ENCODE results near the gene RNF14. TPM values are rescaled to one million over a fixed set of nuclear protein-coding genes. Genes with fewer than 3 reads are reported as not detected.

Gene RNF14
- total RNA-seq, 1 experiment from 2014 or later, result 37.5 TPM

DNA sequence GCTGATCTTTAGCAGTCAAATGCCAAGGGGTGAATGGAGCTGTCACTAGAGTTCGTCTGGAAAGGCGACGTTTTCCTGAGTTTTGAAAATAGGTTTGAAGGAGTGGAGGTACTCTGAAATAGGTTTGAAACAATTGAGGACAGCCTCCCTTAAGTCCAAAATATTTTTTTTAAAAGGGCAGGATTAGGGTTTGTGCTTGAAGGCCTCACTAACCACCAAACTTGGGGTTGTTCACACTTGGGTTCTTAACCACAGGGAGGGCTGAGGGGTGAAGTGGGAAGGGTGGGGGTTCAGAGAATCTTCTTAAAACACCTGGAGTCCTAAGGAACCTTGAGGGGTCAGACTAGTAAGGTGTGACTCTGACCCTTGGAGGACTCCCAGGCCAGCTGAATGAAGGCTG lies 7.4 kb upstream of the RNF14 start:
- Histone ChIP-seq H3K27me3 (ENCODE audit: insufficient read depth, low read length) (no peaks in the 10 kb centered on the region), H3K9me2 (ENCODE audit: insufficient read depth) (no peaks in the 10 kb centered on the region), H3K36me3 (ENCODE audit: control insufficient read depth in 1 of 2, insufficient read depth in 2 of 2, low read length in 2 of 2) (no peaks in the 10 kb centered on the region), H3K4me3 (replicated peaks in 1 of 2; ENCODE audit: low read depth in 1 of 2, low read length in 2 of 2) (no peak overlapping the region), H2AFZ (ENCODE audit: low read depth, low read length, poor library complexity, severe bottlenecking) (peak overlapping the region; percentile 17), H3K27ac (ENCODE audit: low read depth, low read length) (no peak overlapping the region), H3K4me1 (ENCODE audit: control insufficient read depth in 1 of 2, insufficient read depth in 2 of 2, low read length in 2 of 2) (peaks cover 0 to 10% of the 10 kb centered on the region in 2 experiments; a peak in 1 of 4 replicates), H3K9me3 (ENCODE audit: control insufficient read depth in 1 of 2, insufficient read depth in 1 of 2, low read depth in 1 of 2, low read length in 2 of 2) (no peaks in the 10 kb centered on the region), H3K4me2 (ENCODE audit: low read length) (no peak overlapping the region), H4K20me1 (ENCODE audit: insufficient read depth) (no peaks in the 10 kb centered on the region), H3K79me2 (ENCODE audit: insufficient read depth, low read length) (no peaks in the 10 kb centered on the region), H3K9ac (ENCODE audit: low read length) (no peak overlapping the region)
- no TSS peak for BruUV-seq (replicated peaks)
- ChIA-PET CTCF (interaction anchor here (0.6 to 3.2 kb wide), 24 partner anchors 8 to 369 kb away, joined by 3 to 79 read pairs (median 6); partner anchors contain the start of genes DELE1, HDAC3, PCDH1 and RELL2), RAD21 (ENCODE audit: low non-redundant PET in 1 of 2, low total read pairs in 2 of 2, uncharacterized antibody in 2 of 2, unreplicated experiment in 2 of 2) (interaction anchor here (0.9 to 2.7 kb wide), 7 partner anchors 9 to 269 kb away, joined by 3 to 19 read pairs (median 6); partner anchors contain the start of genes DELE1 (in 1 of the 2) and PCDH1 (in 1 of the 2)), POLR2A (interaction anchor here (0.7 to 2.2 kb wide), 3 partner anchors 8 to 269 kb away, joined by 3 to 12 read pairs (median 5); partner anchors contain the start of gene RNF14)
- intact Hi-C loops (cut with micrococcal nuclease), result no loop called here
- TF ChIP-seq YY1 (IDR thresholded peaks at IDR 0.05; ENCODE audit: extremely low read depth, insufficient replicate concordance, low read depth, low read length) (no peak), SP1 (IDR thresholded peaks at IDR 0.05; ENCODE audit: low read depth) (no peak), EZH2 (IDR thresholded peaks at IDR 0.05) (no peak), POLR2A (IDR thresholded peaks at IDR 0.05; ENCODE audit: borderline replicate concordance, extremely low read depth, insufficient read depth, insufficient read length) (no peak), ZFX (IDR thresholded peaks at IDR 0.05) (no peak), JUND (IDR thresholded peaks at IDR 0.05) (no peak)
- TF ChIP-seq, protein P1, sequence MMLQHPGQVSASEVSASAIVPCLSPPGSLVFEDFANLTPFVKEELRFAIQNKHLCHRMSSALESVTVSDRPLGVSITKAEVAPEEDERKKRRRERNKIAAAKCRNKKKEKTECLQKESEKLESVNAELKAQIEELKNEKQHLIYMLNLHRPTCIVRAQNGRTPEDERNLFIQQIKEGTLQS (IDR thresholded peaks at IDR 0.05), result no peak
- ATAC-seq (no peak), DNase-seq (ENCODE audit: low read depth, low spot score) (no peak)

DNA sequence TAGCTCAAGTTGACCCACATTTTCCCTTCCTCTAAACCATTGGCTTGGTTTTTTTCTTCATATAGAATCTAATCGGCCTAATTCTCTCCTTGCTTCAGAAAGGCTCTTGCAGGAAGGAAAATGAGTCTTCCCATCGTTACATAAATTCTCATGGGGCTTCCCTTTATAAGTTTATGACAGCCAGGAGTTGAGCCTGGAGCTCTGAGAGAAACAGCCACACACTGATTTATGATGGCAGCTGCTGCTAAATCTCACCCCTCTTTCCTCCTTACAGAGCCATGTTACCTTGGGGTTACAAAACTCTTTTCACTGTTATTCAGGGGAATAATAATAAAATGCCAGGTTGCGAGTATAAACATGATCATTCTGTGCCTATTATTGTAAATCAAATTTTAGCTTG lies 5.2 kb upstream of the RNF14 start:
- Histone ChIP-seq H3K9ac (ENCODE audit: low read length) (no peak overlapping the region), H3K79me2 (ENCODE audit: insufficient read depth, low read length) (no peaks in the 10 kb centered on the region), H3K27me3 (ENCODE audit: insufficient read depth, low read length) (no peaks in the 10 kb centered on the region), H3K4me2 (ENCODE audit: low read length) (no peak overlapping the region), H3K4me3 (replicated peaks in 1 of 2; ENCODE audit: low read depth in 1 of 2, low read length in 2 of 2) (no peak overlapping the region), H3K9me3 (ENCODE audit: control insufficient read depth in 1 of 2, insufficient read depth in 1 of 2, low read depth in 1 of 2, low read length in 2 of 2) (no peaks in the 10 kb centered on the region), H2AFZ (ENCODE audit: low read depth, low read length, poor library complexity, severe bottlenecking) (no peak overlapping the region), H3K27ac (ENCODE audit: low read depth, low read length) (no peak overlapping the region), H3K9me2 (ENCODE audit: insufficient read depth) (no peaks in the 10 kb centered on the region), H3K4me1 (ENCODE audit: control insufficient read depth in 1 of 2, insufficient read depth in 2 of 2, low read length in 2 of 2) (peaks cover 0 to 15% of the 10 kb centered on the region in 2 experiments; a peak in 1 of 4 replicates), H3K36me3 (ENCODE audit: control insufficient read depth in 1 of 2, insufficient read depth in 2 of 2, low read length in 2 of 2) (no peaks in the 10 kb centered on the region), H4K20me1 (ENCODE audit: insufficient read depth) (no peaks in the 10 kb centered on the region)
- DNase-seq (ENCODE audit: low read depth, low spot score) (no peak), ATAC-seq (no peak)
- POLR2A ChIA-PET, result no interaction called here
- no TSS peak for BruUV-seq (replicated peaks)
- RAD21 ChIA-PET (ENCODE audit: low non-redundant PET in 1 of 2, low total read pairs in 2 of 2, uncharacterized antibody in 2 of 2, unreplicated experiment in 2 of 2), result no interaction called here
- CTCF ChIA-PET, result interaction anchor here (1.0 kb wide), 1 partner anchor 271 kb away, joined by 3 read pairs; no protein-coding TSS in a partner anchor
- intact Hi-C loops (cut with micrococcal nuclease), result no loop called here
- TF ChIP-seq YY1 (IDR thresholded peaks at IDR 0.05; ENCODE audit: extremely low read depth, insufficient replicate concordance, low read depth, low read length) (no peak), EZH2phosphoT487 (IDR thresholded peaks at IDR 0.05; ENCODE audit: borderline replicate concordance) (no peak), ZFX (IDR thresholded peaks at IDR 0.05) (no peak), EGR1 (IDR thresholded peaks at IDR 0.05; ENCODE audit: low read depth) (no peak), SRF (IDR thresholded peaks at IDR 0.05; ENCODE audit: low read depth) (no peak), SIN3A (IDR thresholded peaks at IDR 0.05; ENCODE audit: low read depth) (no peak), CBX3 (IDR thresholded peaks at IDR 0.05; ENCODE audit: low read depth) (no peak), EZH2 (IDR thresholded peaks at IDR 0.05) (no peak), CEBPB (IDR thresholded peaks at IDR 0.05; ENCODE audit: low read depth) (no peak), SP1 (IDR thresholded peaks at IDR 0.05; ENCODE audit: low read depth) (no peak), JUND (IDR thresholded peaks at IDR 0.05) (no peak), POLR2AphosphoS5 (IDR thresholded peaks at IDR 0.05; ENCODE audit: low read depth, low read length) (no peak), RAD21 (IDR thresholded peaks at IDR 0.05; ENCODE audit: low read depth) (no peak)
- TF ChIP-seq, protein P2, sequence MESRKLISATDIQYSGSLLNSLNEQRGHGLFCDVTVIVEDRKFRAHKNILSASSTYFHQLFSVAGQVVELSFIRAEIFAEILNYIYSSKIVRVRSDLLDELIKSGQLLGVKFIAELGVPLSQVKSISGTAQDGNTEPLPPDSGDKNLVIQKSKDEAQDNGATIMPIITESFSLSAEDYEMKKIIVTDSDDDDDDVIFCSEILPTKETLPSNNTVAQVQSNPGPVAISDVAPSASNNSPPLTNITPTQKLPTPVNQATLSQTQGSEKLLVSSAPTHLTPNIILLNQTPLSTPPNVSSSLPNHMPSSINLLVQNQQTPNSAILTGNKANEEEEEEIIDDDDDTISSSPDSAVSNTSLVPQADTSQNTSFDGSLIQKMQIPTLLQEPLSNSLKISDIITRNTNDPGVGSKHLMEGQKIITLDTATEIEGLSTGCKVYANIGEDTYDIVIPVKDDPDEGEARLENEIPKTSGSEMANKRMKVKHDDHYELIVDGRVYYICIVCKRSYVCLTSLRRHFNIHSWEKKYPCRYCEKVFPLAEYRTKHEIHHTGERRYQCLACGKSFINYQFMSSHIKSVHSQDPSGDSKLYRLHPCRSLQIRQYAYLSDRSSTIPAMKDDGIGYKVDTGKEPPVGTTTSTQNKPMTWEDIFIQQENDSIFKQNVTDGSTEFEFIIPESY (IDR thresholded peaks at IDR 0.05; ENCODE audit: extremely low read depth, insufficient replicate concordance, low read length), result no peak
- TF ChIP-seq, protein P1 (IDR thresholded peaks at IDR 0.05), result no peak
- TF ChIP-seq, protein P3, sequence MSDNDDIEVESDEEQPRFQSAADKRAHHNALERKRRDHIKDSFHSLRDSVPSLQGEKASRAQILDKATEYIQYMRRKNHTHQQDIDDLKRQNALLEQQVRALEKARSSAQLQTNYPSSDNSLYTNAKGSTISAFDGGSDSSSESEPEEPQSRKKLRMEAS (IDR thresholded peaks at IDR 0.05), result no peak

All from HCT116 (cell line).